HG02759 (cell line): ENCODE results near the gene FBXL14.
"Not testable (repeated sequence)": the region's sequence is repeated elsewhere in the genome, so short reads cannot be mapped to it uniquely, and the experiment has no call there.

Experiments used
- ATAC-seq: cut with Tn5 transposase; IDR thresholded peaks from one replicate; pipeline ENCODE4 v1.9.1; 2021; ENCODE audit warnings: mild to moderate bottlenecking, moderate library complexity; ENCODE audit not compliant: unreplicated experiment

The FBXL14 gene

DNA sequence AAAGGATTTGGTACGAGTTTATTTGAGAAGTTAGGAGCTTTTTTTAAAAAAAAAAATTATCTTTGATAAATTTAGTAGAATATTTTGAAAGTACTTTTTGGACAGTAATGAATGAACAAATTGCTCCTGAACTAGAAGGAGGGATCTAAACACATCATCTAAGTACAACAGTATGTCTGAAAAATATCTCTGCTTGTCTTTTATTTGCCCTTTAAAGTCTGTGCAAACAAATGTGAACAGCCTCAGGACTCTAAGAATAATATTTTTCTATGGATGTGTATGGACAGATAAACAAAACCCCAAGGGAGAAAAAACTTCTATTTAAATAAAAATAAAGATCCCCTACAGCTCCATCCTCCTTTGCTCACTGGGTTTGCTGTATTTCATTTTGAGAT lies 19.5 kb downstream of the FBXL14 start:
- no peak for ATAC-seq

DNA sequence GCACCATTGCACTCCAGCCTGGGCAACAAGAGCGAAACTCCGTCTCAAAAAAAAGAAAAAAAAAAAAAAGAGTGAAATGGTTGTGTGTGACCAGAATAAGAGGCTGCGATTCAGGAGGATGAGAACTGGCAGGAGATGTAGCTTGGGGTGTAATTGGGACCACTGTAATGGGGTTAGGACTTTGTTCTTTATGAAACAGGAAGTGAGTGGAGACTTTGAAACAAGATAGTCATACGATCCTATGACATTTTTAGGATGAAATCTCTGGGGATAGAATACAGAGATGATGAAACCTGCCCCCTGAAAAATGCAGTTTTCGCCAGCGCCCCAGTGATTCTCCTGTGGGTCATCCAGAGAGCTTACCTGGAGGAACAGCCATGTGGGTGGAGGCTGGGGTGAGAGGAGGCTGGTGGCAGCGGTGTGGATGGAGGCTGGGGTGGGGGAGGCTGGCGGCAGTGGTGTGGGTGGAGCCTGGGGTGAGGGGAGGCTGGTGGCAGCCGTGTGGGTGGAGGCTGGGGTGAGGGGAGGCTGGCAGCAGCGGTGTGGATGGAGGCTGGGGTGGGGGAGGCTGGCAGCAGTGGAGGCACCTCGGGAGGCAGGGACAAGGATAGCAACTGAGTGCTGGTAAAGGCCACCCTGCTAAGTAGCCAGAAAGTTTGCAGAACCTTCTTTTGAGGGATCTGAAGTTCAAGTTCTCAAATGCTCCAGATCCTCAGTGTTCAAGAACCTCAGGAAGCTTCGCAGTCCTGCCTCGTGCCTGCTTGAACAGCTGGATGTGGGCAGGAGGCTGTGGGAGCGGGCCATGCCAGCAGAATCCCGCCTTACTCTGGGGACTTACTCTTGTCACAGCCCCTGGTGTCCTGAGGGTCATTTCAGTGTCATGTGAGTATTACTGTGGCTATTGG lies 20.2 kb downstream of the FBXL14 start:
- no peak for ATAC-seq

DNA sequence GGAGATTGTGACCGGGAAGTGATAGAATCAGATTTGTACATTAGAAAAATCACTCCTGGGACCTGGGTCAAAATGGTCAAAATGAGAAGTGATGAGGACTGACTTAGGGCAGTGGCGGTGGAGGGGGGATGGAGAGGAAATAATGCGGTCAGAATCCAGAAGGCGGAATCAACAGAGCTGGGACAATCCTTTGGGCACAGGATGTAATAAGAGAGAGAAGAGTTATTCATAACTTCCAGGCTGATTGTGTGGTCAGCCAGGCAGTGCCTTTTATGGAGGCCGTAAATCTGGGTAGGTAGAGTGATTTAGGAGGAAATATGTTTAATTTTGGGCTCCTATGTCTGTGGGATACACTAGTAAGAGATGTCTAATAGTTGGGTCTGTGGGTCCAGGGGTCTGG lies 21.6 kb downstream of the FBXL14 start:
- ATAC-seq, result no peak

DNA sequence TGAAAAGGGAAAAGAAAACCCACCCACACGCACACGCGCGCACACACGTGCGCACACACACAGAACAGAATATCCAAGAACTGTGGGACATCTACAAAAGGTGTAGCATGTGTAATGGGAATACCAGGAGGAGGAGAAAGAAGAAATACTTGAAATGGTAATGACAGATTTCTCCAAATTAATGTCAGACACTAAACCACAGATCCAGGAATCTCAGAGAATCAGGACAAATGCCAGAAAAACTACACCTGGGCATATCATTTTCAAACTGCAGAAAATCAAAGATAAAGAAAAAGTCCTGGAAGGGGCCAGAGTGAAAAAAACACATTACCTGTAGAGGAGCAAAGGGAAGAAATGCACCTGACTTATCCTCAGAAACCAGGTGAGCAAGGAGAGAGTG lies 26.5 kb downstream of the FBXL14 start:
- ATAC-seq, result no peak

DNA sequence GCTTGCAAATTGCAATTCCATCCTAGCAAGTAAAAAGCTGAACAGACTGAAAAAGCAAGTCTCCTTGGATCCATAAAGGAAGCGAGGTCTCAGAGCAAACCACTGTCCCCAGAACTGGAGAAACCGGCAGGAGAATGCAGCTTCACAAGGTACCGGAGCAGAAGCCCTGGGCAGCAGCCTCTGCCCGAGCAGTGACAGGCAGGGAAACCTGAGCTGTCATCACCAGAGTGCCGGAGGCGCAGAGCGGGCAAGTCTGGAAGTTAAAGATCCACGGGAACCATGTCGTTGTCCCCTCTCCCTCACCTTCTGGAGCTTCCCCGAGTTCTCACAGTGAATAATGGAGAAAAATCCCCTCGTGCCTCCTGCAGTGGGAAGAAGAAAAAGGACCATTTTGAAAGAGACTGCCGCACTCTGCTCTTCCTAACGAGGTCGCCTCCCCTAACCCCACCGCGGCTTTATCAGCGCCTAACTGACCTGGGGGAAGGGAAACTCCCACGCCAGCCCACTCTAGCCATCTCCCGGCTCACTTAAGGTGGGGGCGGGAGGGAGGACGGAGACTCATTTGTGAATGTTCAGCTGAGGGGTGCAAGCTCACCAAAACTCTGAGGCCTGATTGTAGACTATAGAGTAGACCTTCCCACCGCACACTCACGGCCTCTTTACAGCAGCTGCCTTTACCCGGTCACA lies 27.8 kb downstream of the FBXL14 start:
- no peak for ATAC-seq

DNA sequence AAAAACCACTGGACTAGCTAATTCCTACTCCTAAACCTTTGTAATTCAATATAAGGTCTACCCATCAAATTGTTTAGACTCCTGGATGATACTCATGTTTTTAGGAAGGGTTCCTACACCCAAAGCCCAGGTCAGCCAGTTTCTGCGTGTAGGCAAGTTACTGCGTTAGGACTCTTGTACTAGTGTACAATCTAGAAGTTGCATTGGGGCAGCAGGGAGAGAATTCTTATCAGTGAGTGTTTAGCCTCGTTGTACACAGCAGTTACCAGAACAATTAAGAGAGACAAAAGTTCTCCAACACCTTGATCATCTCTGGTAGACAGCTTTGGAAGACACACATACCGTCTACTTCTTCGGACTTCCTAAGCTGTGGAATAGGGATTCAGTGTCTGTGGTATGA lies 29.2 kb downstream of the FBXL14 start:
- ATAC-seq, result no peak

DNA sequence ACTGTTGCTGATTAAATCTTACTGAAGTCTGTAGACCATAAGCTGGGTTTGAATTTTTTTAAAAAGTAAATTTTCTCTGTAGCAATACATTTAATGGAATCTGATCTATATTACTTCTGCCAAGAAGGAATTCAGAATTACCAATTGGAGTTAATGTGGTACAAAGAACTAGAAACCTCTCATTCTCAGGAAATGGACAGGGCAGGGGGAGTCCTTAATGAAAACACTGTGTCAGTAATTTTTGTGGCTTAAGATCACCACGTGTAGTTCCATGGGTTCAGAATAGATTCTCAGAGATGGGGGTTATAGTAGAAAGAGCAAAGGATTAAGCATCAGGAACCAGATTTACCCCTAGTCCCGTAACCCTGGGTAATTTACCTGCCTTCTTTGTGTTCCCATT lies 30.3 kb downstream of the FBXL14 start:
- no peak for ATAC-seq

DNA sequence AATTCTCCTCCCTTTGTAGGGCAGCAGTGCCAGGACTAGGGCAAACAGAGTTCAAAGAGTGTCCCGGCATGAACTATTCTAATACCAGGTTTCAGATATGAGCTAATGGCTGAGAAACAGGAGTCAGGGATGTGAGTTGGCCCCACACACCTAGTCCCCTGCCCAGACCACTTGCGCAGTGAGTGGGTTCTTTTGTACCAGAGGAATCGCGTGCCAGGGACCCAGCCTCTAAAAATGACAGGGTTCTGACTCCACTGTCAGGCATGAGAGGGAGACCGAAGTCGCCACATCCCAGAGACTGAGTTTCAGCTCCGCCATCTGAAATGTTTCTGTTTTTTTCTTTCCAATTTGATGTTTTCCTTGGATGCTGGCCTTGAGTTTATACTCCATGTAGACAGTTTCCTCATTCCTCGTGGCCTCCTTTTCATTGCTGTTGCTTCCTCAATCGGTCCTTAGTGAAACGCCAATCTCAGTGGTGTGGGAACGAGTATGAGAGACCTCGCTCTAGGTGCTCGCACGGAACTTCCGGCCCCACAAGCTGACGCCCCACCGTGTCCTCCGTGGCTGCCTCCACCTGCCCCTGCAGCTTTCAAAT lies 31.5 kb downstream of the FBXL14 start:
- ATAC-seq, result no peak

DNA sequence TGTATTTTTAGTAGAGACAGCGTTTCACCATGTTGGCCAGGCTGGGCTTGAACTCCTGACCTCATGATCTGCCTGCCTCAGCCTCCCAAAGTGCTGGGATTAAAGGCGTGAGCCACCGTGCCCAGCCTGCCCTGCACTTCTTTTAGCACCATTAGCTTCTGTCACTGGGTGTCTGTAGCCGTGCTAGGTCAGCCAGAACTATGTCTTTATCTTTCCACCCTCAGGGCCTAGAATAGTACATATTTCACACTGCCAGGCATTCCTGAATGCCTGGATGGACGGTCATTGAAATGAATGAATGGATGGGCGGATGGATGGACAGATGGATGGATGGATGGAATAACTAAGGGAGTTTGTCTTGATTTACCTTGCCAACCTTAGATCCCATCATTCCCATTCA lies 33.7 kb downstream of the FBXL14 start:
- no peak for ATAC-seq

DNA sequence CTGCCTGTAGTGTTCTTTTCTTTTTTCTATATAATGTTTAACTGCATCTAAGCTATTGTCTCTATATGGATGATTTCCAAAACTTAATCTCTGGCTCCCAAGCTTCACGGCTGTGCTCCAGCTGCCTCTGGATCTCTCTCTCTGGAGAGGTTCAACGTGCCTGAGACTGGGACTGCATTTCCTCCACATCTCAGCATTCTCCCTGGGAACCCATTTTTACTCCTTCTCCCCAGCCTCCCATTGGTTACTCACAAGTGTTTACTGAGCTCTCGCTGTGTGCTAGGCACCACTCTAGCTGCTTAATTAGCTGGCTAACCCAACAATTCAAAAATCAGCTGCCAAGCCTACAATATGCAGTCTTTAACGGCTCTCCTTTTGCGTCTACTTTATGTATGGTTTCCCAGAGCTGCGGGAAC lies 34.7 kb downstream of the FBXL14 start:
- no peak for ATAC-seq

DNA sequence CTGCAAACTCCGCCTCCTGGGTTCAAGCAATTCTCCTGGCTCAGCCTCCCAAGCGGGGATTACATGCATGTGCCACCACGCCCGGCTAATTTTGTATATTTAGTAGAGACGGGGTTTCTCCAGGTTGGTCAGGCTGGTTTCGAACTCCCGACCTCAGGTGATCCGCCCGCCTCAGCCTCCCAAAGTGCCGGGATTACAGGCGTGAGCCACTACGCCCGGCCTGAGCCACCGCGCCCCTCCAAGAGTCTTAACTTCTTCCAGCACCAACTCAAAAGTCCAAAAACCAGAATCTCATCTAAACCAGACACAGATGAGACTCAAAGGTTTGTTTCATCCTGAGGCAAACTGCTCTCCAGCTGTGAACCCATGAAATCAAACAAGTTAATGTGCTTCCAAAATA lies 36.3 kb downstream of the FBXL14 start:
- ATAC-seq, result not testable (repeated sequence)

DNA sequence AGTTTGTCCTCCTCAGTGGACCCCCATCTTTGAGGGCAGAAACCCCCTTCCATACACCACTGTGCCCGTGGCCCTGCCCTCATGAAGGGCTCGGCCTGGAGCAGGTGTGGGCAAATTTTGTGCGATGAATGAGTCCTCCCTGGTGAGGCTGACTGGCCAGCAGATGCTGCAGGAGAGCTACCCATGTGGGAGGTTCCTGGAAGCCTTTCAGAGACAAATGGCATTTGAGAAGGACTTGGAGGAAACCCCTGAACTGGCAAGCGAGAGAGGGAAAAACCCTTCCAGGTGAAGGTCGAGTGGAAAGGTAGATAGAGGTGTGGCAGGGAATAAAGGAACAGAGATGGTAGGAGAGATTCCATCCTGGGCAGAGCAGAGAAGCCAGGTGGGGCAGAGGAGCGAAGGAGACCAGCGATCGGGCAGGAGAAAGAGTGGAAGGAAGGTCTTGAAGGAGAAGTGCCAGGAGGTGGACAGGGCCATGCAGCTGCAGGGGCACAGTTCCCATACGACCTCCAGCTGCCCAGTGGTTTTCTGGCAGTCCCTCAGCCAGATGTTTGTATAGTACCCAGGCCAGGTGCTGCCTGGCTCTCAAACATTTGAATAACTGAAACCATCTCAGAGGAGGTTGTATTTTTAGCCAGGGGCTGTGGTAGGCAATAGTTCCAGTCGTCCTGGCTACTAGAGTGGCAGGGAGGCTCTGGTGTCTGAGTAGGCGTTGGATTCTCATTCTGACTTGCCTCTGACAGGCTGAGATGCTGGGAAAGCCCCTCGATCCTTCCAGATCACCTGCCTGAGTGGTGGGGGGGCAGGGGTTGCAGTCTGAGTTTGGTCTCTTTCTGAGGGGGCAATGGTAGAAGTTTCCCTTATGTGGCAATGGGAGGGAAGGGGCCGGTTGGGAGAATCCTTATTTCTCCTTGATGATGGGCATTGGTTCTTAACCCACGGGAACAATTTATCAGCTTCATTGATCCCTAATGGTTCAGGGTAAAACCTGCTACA lies 40.1 kb downstream of the FBXL14 start:
- ATAC-seq, result peak; percentile 97

DNA sequence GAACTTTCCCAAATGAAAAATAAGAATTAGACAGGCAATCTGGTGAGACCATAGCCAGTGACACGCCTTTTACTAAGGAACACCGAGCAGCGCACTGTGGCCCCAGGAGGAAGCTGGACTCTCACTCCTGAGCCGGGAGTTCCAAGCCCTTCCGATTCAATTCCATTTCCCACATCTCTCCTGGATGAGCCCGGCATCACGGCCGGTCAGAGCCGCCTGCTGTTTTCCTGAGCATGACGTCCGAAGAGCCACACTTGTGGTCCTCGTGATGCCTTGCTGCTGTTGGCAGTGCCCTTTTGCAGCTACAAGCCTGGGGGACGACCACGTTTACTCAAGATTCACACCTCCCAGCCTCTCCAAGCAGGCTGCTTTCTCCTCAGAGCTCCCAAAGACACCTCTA lies 40.8 kb downstream of the FBXL14 start:
- no peak for ATAC-seq

DNA sequence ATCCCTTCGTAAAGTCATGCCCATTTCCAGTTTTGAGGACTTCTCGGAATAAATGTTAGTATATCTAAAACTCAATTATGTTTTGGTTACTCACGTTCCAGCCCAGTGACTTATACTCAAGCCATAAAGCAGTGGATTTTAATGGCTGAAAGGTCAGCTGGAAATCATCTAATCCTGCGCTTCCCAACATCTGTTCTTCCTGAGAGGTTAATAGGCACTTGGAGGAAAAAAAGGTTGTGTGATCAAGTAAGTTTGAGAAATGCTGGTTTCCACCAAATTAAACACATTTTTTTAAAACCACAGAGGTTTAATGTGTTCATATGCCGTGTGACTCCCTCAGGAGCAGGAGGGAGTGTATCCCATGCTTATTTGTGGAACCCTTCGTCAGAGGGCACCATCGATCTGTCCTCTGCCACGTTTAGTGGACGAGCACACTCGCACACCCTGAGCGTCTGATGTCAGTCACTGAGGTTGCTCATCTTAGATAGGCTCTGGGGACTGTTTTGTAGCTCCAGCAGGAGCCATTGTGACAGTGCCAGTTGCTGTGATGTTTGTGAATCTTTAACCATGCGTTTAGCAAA lies 41.4 kb downstream of the FBXL14 start:
- no peak for ATAC-seq

DNA sequence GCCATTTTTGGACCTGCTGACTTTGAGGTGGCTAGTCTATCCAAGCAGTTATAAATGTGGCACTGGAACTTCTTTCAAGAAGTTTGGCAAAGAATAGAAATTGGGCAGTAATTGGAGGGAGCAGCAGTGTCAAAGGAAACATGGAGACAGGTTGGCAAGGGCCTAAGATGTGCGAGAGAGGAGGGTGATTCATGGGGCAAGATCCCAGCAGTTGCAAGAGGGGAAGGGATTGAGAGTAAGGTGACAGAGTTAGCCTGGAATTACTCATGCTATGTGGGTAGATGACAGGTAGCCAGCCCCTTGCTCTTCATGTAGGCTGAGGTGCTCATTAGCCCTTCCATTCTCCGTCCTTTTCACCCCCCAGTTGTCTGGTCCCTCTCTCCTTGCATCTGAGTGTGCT lies 42.2 kb downstream of the FBXL14 start:
- no peak for ATAC-seq

DNA sequence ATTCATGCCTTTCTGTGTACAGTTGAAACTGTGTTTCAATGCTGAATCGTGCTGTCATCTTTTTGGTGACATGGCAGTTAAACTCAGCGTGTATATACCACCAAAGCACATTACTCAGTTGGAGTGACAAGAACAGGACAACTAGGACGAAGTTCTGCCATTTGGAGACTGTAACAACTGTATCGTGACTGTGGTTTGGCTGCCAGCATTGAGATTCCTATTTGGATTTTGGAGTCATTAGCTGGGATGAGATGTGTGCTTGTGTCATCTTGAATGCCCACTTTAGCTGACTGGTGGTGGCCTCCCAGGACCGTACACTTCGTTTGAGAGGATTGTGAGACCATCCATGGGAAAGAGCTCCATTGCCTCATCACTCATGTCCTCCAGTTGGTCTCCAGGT lies 42.9 kb downstream of the FBXL14 start:
- ATAC-seq, result no peak

DNA sequence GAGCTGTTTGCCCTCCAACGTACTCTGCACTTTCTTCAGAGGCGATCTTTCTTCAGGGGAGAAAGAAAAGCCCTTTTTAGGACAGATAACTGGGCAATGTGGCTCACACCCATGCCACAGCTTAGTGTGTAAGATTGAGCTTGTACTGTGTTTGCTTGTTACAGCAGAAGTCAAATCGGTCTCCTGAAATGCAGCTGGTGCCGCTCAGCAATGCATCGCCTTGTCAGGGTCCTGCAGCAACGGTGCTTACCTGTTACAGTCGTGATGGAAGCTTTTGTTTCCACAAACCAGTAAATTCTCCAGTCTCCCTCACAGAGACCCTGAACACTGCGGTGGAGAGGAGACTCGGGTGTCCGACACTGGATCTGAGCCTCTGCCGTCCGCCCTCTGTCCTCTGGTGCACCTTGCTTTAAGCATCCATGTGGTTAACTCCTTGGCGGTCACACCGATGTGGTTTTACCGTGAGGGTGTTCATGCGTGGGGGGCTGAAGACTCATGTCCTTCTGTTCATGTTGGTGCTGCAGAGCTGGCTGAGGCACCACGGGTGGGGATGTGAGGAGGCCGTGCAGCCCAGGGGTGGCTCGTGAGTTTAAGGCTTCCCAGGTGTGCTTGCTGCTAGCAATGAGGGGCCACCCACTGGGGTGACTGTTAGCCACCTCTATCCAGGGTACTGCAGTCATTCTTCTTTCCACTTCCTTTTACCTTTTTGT lies 47.3 kb downstream of the FBXL14 start:
- ATAC-seq, result no peak

DNA sequence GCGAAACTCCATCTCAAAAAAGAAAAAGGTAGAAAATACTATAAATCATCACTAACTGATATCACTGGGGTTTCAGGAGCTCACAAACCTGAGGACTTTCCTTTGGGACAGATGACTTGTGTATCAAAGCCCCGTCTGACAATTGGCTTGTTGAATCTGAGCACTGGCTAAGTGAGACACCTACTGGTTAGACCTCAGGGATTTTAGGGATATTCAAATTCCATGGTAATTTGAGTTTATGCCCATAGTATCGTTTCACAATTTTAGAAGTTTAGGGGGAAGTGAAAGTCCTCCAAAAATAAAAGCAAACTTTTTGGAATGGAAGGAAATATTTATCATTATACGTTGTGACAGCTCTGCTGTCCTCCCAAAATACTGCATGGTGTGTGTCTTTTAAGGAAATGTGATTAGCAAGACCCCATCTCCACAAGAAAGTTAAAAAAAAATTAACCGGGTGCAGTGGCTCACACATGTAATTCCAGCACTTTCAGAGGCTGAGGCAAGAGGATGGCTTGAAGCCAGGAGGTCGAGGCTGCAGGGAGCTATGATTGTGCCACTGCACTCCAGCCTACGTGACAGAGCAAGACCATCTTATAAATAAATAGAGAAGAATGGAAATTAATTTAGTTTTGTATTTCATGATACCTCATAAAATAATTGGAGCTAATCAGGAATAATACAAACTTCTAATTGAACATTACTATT lies 49.2 kb downstream of the FBXL14 start:
- no peak for ATAC-seq

DNA sequence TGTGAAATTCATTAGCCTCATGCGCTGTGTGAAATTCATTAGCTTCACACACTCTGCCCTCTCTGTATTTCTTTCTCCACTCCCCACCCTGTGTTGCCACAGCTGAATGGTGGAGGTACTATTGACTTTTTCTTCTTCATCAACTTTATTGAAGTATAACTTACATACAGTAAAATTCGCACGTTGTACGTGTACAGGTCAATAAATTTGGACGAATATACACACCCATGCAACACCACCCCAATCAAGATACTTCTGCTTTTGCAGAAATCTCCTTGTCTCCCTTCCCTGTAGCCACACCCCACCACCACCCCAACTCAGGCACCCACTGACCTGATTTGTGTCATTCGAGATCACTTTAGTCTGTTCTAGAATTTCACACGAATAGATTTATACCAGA lies 51.8 kb downstream of the FBXL14 start:
- no peak for ATAC-seq
